ENCODE data around the gene SPTLC3.

SPTLC3 gene

GRCh38 chr20:13128173-13128572 is 119.4 kb downstream of the SPTLC3 start:
- Histone ChIP-seq H3K27ac (no peak overlapping the region), H3K4me3 (no peak overlapping the region)
- TF ChIP-seq, protein P1, sequence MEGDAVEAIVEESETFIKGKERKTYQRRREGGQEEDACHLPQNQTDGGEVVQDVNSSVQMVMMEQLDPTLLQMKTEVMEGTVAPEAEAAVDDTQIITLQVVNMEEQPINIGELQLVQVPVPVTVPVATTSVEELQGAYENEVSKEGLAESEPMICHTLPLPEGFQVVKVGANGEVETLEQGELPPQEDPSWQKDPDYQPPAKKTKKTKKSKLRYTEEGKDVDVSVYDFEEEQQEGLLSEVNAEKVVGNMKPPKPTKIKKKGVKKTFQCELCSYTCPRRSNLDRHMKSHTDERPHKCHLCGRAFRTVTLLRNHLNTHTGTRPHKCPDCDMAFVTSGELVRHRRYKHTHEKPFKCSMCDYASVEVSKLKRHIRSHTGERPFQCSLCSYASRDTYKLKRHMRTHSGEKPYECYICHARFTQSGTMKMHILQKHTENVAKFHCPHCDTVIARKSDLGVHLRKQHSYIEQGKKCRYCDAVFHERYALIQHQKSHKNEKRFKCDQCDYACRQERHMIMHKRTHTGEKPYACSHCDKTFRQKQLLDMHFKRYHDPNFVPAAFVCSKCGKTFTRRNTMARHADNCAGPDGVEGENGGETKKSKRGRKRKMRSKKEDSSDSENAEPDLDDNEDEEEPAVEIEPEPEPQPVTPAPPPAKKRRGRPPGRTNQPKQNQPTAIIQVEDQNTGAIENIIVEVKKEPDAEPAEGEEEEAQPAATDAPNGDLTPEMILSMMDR (IDR thresholded peaks at IDR 0.05): no peak
- DNase-seq (ENCODE audit: low spot score): no peak

GRCh38 chr20:13130061-13130706 is 121.4 kb downstream of the SPTLC3 start:
- H3K4me3 ChIP-seq: no peak overlapping the region
- no peak overlapping the region for H3K27ac ChIP-seq
- TF ChIP-seq, protein P1 (IDR thresholded peaks at IDR 0.05): no peak
- no peak for DNase-seq (ENCODE audit: low spot score)

GRCh38 chr20:13130707-13131103 is 121.9 kb downstream of the SPTLC3 start:
- TF ChIP-seq, protein P1 (IDR thresholded peaks at IDR 0.05): no peak
- DNase-seq (ENCODE audit: low spot score): no peak
- Histone ChIP-seq H3K27ac (no peak overlapping the region), H3K4me3 (no peak overlapping the region)

- Histone ChIP-seq H3K4me3 (no peak overlapping the region), H3K27ac (no peak overlapping the region)
- TF ChIP-seq, protein P1 (IDR thresholded peaks at IDR 0.05): no peak
- no peak for DNase-seq (ENCODE audit: low spot score)
Measured at GRCh38 chr20:13131688-13132087, 122.9 kb downstream of the SPTLC3 start.

GRCh38 chr20:13139459-13140150 is 130.8 kb downstream of the SPTLC3 start:
- Histone ChIP-seq H3K4me3 (no peak overlapping the region), H3K27ac (no peak overlapping the region)
- no peak for DNase-seq (ENCODE audit: low spot score)
- TF ChIP-seq, protein P1 (IDR thresholded peaks at IDR 0.05): no peak

GRCh38 chr20:13140201-13140600 is 131.4 kb downstream of the SPTLC3 start:
- no peak overlapping the region for H3K4me3 ChIP-seq
- TF ChIP-seq, protein P1 (IDR thresholded peaks at IDR 0.05): no peak
- H3K27ac ChIP-seq: no peak overlapping the region
- no peak for DNase-seq (ENCODE audit: low spot score)

GRCh38 chr20:13140775-13141174 is 132.0 kb downstream of the SPTLC3 start:
- DNase-seq (ENCODE audit: low spot score): no peak
- TF ChIP-seq, protein P1 (IDR thresholded peaks at IDR 0.05): no peak
- Histone ChIP-seq H3K27ac (no peak overlapping the region), H3K4me3 (no peak overlapping the region)
